Measurements from ENCODE around the gene WDSUB1.

- no peak for TF ChIP-seq MAX (IDR thresholded peaks at IDR 0.05; ENCODE audit: insufficient read depth, insufficient read length)
- TF ChIP-seq POLR2AphosphoS5 (IDR thresholded peaks at IDR 0.05; ENCODE audit: insufficient read depth, low read depth, low read length): no peak
- TF ChIP-seq FOS (IDR thresholded peaks at IDR 0.05; ENCODE audit: borderline replicate concordance, insufficient read depth, low read length): no peak
These were observed 40.0 kb downstream of the WDSUB1 start for GRCh38 chr2:159246325-159246988.
